ENCODE data around the gene BICC1.
"Not testable (repeated sequence)": the region's sequence is repeated elsewhere in the genome, so short reads cannot be mapped to it uniquely, and the experiment has no call there.

BICC1 gene

GRCh38 chr10:58570307-58570723, 57.6 kb downstream of the BICC1 start:
- no peak for DNase-seq

- DNase-seq = no peak
Measured at GRCh38 chr10:58570979-58571378, 58.3 kb downstream of the BICC1 start.

- no peak for DNase-seq
Measured at GRCh38 chr10:58573144-58573543, 60.5 kb downstream of the BICC1 start.

- no peak for DNase-seq
Measured at GRCh38 chr10:58574058-58574457, 61.4 kb downstream of the BICC1 start.

- no peak for DNase-seq
Measured at GRCh38 chr10:58575491-58575890, 62.8 kb downstream of the BICC1 start.

GRCh38 chr10:58576751-58577436, 64.2 kb downstream of the BICC1 start:
- no peak for DNase-seq

- DNase-seq = no peak
Measured at GRCh38 chr10:58577437-58577777, 64.7 kb downstream of the BICC1 start.

- DNase-seq = no peak
Measured at GRCh38 chr10:58578366-58578765, 65.7 kb downstream of the BICC1 start.

- DNase-seq = no peak
Measured at GRCh38 chr10:58579011-58579655, 66.5 kb downstream of the BICC1 start.

GRCh38 chr10:58582045-58582444, 69.4 kb downstream of the BICC1 start:
- no peak for DNase-seq

- DNase-seq = no peak
Measured at GRCh38 chr10:58585435-58585834, 72.8 kb downstream of the BICC1 start.

- no peak for DNase-seq
Measured at GRCh38 chr10:58586282-58587245, 73.9 kb downstream of the BICC1 start.

- DNase-seq = no peak
Measured at GRCh38 chr10:58587676-58588075, 75.0 kb downstream of the BICC1 start.

GRCh38 chr10:58588673-58589265, 76.1 kb downstream of the BICC1 start:
- DNase-seq = no peak

- no peak for DNase-seq
Measured at GRCh38 chr10:58590152-58590840, 77.6 kb downstream of the BICC1 start.

- DNase-seq = no peak
Measured at GRCh38 chr10:58590924-58591323, 78.3 kb downstream of the BICC1 start.

- no peak for DNase-seq
Measured at GRCh38 chr10:58593008-58593407, 80.3 kb downstream of the BICC1 start.

GRCh38 chr10:58597211-58597610, 84.5 kb downstream of the BICC1 start:
- not testable (repeated sequence) for DNase-seq

GRCh38 chr10:58599927-58600553, 87.4 kb downstream of the BICC1 start:
- DNase-seq = no peak

- DNase-seq = no peak
Measured at GRCh38 chr10:58608351-58608750, 95.7 kb downstream of the BICC1 start.

- DNase-seq = no peak
Measured at GRCh38 chr10:58608826-58609531, 96.3 kb downstream of the BICC1 start.
